K562 (cell line): ENCODE data around the gene MADD. TPM values are rescaled to one million over a fixed set of nuclear protein-coding genes. Genes with fewer than 3 reads are reported as not detected.

Source experiments
- BRF2 ChIP-seq: IDR thresholded peaks from 3 replicates; pipeline ENCODE4 v1.6.1; 2011; ENCODE audit warnings: borderline replicate concordance, mild to moderate bottlenecking; ENCODE audit not compliant: insufficient read length, insufficient read depth
- CSDE1 ChIP-seq, 2 experiments: fragments of 450-650 bp; IDR thresholded peaks; 2 replicates each; pipeline ENCODE4 v1.6.1; 2016; ENCODE audit warnings: mild to moderate bottlenecking in 1 of 2
- DACH1 ChIP-seq: fragments of 450-650 bp; IDR thresholded peaks from 2 replicates; pipeline ENCODE4 v1.6.1; 2018; ENCODE audit not compliant: partially characterized antibody
- EZH2 ChIP-seq: IDR thresholded peaks from 2 replicates; pipeline ENCODE4 v1.6.1; 2012; ENCODE audit warnings: low read depth, mild to moderate bottlenecking, inconsistent platforms, low read length, borderline replicate concordance
- HCFC1 ChIP-seq: IDR thresholded peaks from 2 replicates; pipeline ENCODE4 v1.6.1; 2012; ENCODE audit warnings: low read depth, low read length, improper control_type of control experiment
- HEY1 ChIP-seq: fragments of 250-450 bp; sonication (Bioruptor Pico); IDR thresholded peaks from 2 replicates; pipeline ENCODE4 v1.5.0; 2020; ENCODE audit warnings: mild to moderate bottlenecking, moderate library complexity, borderline replicate concordance
- RB1 ChIP-seq: fragments of 450-650 bp; IDR thresholded peaks from 2 replicates; pipeline ENCODE4 v1.6.1; 2017; ENCODE audit warnings: low read depth, mild to moderate bottlenecking
- RBM15 ChIP-seq: fragments of 200-400 bp; formaldehyde crosslinking; IDR thresholded peaks from 2 replicates; pipeline ENCODE4 v1.6.1; 2018; ENCODE audit warnings: mild to moderate bottlenecking, low read length, moderate library complexity; ENCODE audit not compliant: insufficient read depth
- SP2 ChIP-seq: IDR thresholded peaks from 2 replicates; pipeline ENCODE4 v1.6.1; 2011; ENCODE audit warnings: mild to moderate bottlenecking, low read depth, low read length, moderate library complexity; ENCODE audit not compliant: poor library complexity, severe bottlenecking; ENCODE audit errors: extremely low read depth
- TSHZ1 ChIP-seq: fragments of 250-450 bp; sonication (Bioruptor Pico); IDR thresholded peaks from 2 replicates; pipeline ENCODE4 v1.4.0; 2020; ENCODE audit warnings: mild to moderate bottlenecking, moderate library complexity
- VEZF1 ChIP-seq: fragments of 200-800 bp; sonication (Bioruptor generic); IDR thresholded peaks from 2 replicates; pipeline ENCODE4 v1.6.1; 2017; ENCODE audit warnings: missing genetic modification characterization, missing compliant biosample characterization
- ZNF146 ChIP-seq: IDR thresholded peaks from one replicate; pipeline ENCODE4 v1.6.1; 2018; ENCODE audit warnings: missing compliant biosample characterization; ENCODE audit not compliant: unreplicated experiment
- ZNF609 ChIP-seq: sonication (generic); formaldehyde crosslinking; IDR thresholded peaks from 2 replicates; pipeline ENCODE4 v1.8.1; 2023; ENCODE audit warnings: missing genetic modification reagents, mild to moderate bottlenecking, borderline replicate concordance
- polyA plus RNA-seq, 8 experiments: library from polyadenylated mRNA; depleted of rRNA in 4 of 8; stranded (reverse) in 5 of 8; unstranded in 3 of 8; fragments of >200 nt; fragmentation: Nextera tagmentation in 2 of 8; fragmentation: Illumina TruSeq in 1 of 8; extraction: Ambion mirVana in 2 of 8; extraction: Trizol in 1 of 8; gene quantifications; 2 replicates each; pipeline versions ENCODE4 v1.2.1 to v1.2.3, GENCODE V29; 2011 to 2014; ENCODE audit warnings: inconsistent platforms in 1 of 8, missing spikeins in 1 of 8
- total RNA-seq, 7 experiments: library from RNA; depleted of rRNA in 6 of 7; stranded (reverse); fragments of >200 nt in 6 of 7; fragmentation: Illumina TruSeq in 2 of 7; extraction: Trizol in 2 of 7; gene quantifications; 2 replicates each; pipeline versions ENCODE4 v1.2.1 to v1.2.3, GENCODE V29; 2011 to 2021; ENCODE audit warnings: low replicate concordance in 1 of 7

The MADD gene
- total and polyA plus RNA-seq, 9 of the 15 experiments (the other 6 are each of a cell fraction or from before 2014, with no cell fraction given) = 0.68 to 57.6 (median 33.6) TPM

- 0 out of 2 replicates have a peak, but pooled peaks have one; percentile 27 for TF ChIP-seq ZNF609
- no peak for TF ChIP-seq RB1
- no peak for TF ChIP-seq DACH1
- TF ChIP-seq TSHZ1 (CRISPR knock-in tag) = no peak
- no peak for TF ChIP-seq HEY1
- no peak for TF ChIP-seq RBM15
- TF ChIP-seq ZNF146 = no peak
- TF ChIP-seq HCFC1 = peak; percentile 86
- TF ChIP-seq VEZF1 (CRISPR knock-in tag) = peak; percentile 91
- no peak for TF ChIP-seq CSDE1 (IDR thresholded peaks at IDR 0.05)
- TF ChIP-seq SP2 = no peak
- no peak for TF ChIP-seq EZH2
- TF ChIP-seq BRF2 = no peak
Measured at GRCh38 chr11:47269002-47269828, 718 bp upstream of the MADD start (continued).
